Transverse colon (tissue), 3 donors: ENCODE data around the gene PAGR1.

ENCODE experiments used
- CTCF ChIP-seq, 5 experiments: fragments of 200-600 bp in 3 of 5; fragments of 450-650 bp in 2 of 5; sonication (generic) in 3 of 5; IDR thresholded peaks; 1 replicate in 2 of 5; 2 replicates in 3 of 5; pipeline ENCODE4 v1.5.1; 2016 to 2017; ENCODE audit warnings: antibody characterized with exemption in 5 of 5, inconsistent platforms in 3 of 5, mild to moderate bottlenecking in 2 of 5, moderate library complexity in 1 of 5
- POLR2A ChIP-seq: fragments of 450-650 bp; IDR thresholded peaks from one replicate; pipeline ENCODE4 v1.6.1; 2016; ENCODE audit warnings: antibody characterized with exemption, mild to moderate bottlenecking, moderate library complexity

DNA sequence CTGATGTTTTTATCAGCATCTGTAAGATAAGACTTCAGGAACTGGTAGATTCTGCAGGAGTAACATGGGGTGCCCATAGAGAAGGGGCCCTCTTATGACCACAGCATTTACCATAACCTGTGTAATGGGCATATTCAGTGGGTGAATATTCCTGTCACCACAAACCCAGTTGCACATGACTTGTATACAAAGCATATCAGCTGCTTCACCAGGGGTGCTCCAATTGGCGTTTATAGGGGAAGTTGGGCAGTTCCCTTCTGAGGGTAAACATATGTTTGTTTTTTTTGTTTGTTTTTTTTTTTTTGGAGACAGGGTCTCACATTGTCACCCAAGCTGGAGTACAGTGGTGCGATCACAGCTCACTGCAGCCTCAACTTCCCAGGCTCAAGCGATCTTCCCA lies 49.4 kb upstream of the PAGR1 start:
- TF ChIP-seq CTCF (IDR thresholded peaks at IDR 0.05) (no peak), POLR2A (no peak)
